GM12878 (cell line): ENCODE results near the gene TMC8. TPM values are rescaled to one million over a fixed set of nuclear protein-coding genes. Genes with fewer than 3 reads are reported as not detected.

Source experiments
- BACH1 ChIP-seq: fragments of 450-650 bp; IDR thresholded peaks from 2 replicates; pipeline ENCODE4 v1.6.1; 2017; ENCODE audit warnings: mild to moderate bottlenecking, borderline replicate concordance
- CHD2 ChIP-seq: IDR thresholded peaks from 2 replicates; pipeline ENCODE4 v1.6.1; 2011; ENCODE audit warnings: low read depth, low read length, improper control_type of control experiment, borderline replicate concordance
- ETV6 ChIP-seq, 2 experiments: fragments of 450-650 bp in 1 of 2; IDR thresholded peaks in 1 of 2; conservative IDR thresholded peaks in 1 of 2; 2 replicates each; pipeline ENCODE4 v1.6.1; 2014; ENCODE audit warnings: antibody characterized with exemption in 1 of 2, borderline replicate concordance in 1 of 2, low read depth in 1 of 2, mild to moderate bottlenecking in 1 of 2, moderate library complexity in 1 of 2
- IKZF2 ChIP-seq, 2 experiments: fragments of 450-650 bp; IDR thresholded peaks; 2 replicates each; pipeline ENCODE4 v1.6.1; 2017; ENCODE audit warnings: mild to moderate bottlenecking in 2 of 2, moderate library complexity in 2 of 2
- NFYA ChIP-seq: IDR thresholded peaks from 2 replicates; pipeline ENCODE4 v1.6.1; 2011; ENCODE audit warnings: low read depth, mild to moderate bottlenecking, low read length, improper control_type of control experiment, borderline replicate concordance
- PAX8 ChIP-seq: fragments of 450-650 bp; IDR thresholded peaks from 2 replicates; pipeline ENCODE4 v1.6.1; 2017; ENCODE audit warnings: mild to moderate bottlenecking, moderate library complexity
- POLR2A ChIP-seq: IDR thresholded peaks from 2 replicates; pipeline ENCODE4 v1.6.1; 2011; ENCODE audit warnings: low read depth, mild to moderate bottlenecking, low read length
- POLR2AphosphoS2 ChIP-seq: IDR thresholded peaks from 2 replicates; pipeline ENCODE4 v1.6.1; 2011; ENCODE audit warnings: low read depth, mild to moderate bottlenecking, low read length, improper control_type of control experiment, moderate library complexity
- RUNX3 ChIP-seq: IDR thresholded peaks from 2 replicates; pipeline ENCODE4 v1.6.1; 2012; ENCODE audit warnings: low read length, inconsistent platforms
- SMARCA5 ChIP-seq: fragments of 450-650 bp; IDR thresholded peaks from 2 replicates; pipeline ENCODE4 v1.6.1; 2017; ENCODE audit warnings: mild to moderate bottlenecking
- SMC3 ChIP-seq: IDR thresholded peaks from 2 replicates; pipeline ENCODE4 v1.6.1; 2011; ENCODE audit warnings: low read length, improper control_type of control experiment, borderline replicate concordance
- SRF ChIP-seq, 2 experiments: IDR thresholded peaks; 2 replicates each; pipeline ENCODE4 v1.6.1; 2011; ENCODE audit warnings: low read depth in 2 of 2, low read length in 2 of 2, mild to moderate bottlenecking in 1 of 2, moderate library complexity in 1 of 2
- STAT3 ChIP-seq: IDR thresholded peaks from 2 replicates; pipeline ENCODE4 v1.6.1; 2011; ENCODE audit warnings: low read depth, low read length, improper control_type of control experiment
- polyA plus RNA-seq, 11 experiments: library from polyadenylated mRNA; depleted of rRNA in 4 of 11; unstranded in 6 of 11; stranded (reverse) in 5 of 11; fragments of >200 nt; fragmentation: Nextera tagmentation in 4 of 11; fragmentation: Illumina TruSeq in 1 of 11; extraction: Ambion mirVana in 4 of 11; extraction: Trizol in 1 of 11; gene quantifications; 1 replicate in 1 of 11; 2 replicates in 10 of 11; pipeline versions ENCODE4 v1.2.1 to v1.2.3, GENCODE V29; 2011 to 2016; ENCODE audit warnings: inconsistent platforms in 2 of 11, missing spikeins in 2 of 11, low read depth in 1 of 11
- total RNA-seq, 4 experiments: library from RNA; depleted of rRNA in 3 of 4; stranded (reverse); fragments of >200 nt in 3 of 4; fragmentation: Illumina TruSeq in 1 of 4; extraction: Trizol in 1 of 4; gene quantifications; 2 replicates each; pipeline versions ENCODE4 v1.2.1 to v1.2.3, GENCODE V29; 2013 to 2021
- TF ChIP-seq, protein P1 (sequence below): fragments of 450-650 bp; IDR thresholded peaks from 2 replicates; pipeline ENCODE4 v1.6.1; 2017; ENCODE audit warnings: borderline replicate concordance
- TF ChIP-seq, protein P2 (sequence below): IDR thresholded peaks from 2 replicates; pipeline ENCODE4 v1.6.1; 2011; ENCODE audit warnings: low read depth, mild to moderate bottlenecking, low read length, moderate library complexity, borderline replicate concordance; ENCODE audit errors: extremely low read depth
- TF ChIP-seq, protein P3 (sequence below): fragments of 150-350 bp; IDR thresholded peaks from 2 replicates; pipeline ENCODE4 v1.6.1; 2014; ENCODE audit warnings: mild to moderate bottlenecking, low read depth, low read length
- TF ChIP-seq, protein P4 (sequence below): fragments of 450-650 bp; IDR thresholded peaks from 2 replicates; pipeline ENCODE4 v1.6.1; 2017; ENCODE audit warnings: antibody characterized with exemption, mild to moderate bottlenecking, moderate library complexity
- TF ChIP-seq, protein P5 (sequence below): fragments of 450-650 bp; IDR thresholded peaks from 2 replicates; pipeline ENCODE4 v1.6.1; 2017; ENCODE audit warnings: mild to moderate bottlenecking, low read depth, inconsistent platforms; ENCODE audit not compliant: poor library complexity, severe bottlenecking

Gene TMC8
- total and polyA plus RNA-seq, 10 of the 15 experiments (the other 5 are each of a cell fraction or from before 2014, with no cell fraction given), result 2.7 to 128 (median 40.0) TPM

DNA sequence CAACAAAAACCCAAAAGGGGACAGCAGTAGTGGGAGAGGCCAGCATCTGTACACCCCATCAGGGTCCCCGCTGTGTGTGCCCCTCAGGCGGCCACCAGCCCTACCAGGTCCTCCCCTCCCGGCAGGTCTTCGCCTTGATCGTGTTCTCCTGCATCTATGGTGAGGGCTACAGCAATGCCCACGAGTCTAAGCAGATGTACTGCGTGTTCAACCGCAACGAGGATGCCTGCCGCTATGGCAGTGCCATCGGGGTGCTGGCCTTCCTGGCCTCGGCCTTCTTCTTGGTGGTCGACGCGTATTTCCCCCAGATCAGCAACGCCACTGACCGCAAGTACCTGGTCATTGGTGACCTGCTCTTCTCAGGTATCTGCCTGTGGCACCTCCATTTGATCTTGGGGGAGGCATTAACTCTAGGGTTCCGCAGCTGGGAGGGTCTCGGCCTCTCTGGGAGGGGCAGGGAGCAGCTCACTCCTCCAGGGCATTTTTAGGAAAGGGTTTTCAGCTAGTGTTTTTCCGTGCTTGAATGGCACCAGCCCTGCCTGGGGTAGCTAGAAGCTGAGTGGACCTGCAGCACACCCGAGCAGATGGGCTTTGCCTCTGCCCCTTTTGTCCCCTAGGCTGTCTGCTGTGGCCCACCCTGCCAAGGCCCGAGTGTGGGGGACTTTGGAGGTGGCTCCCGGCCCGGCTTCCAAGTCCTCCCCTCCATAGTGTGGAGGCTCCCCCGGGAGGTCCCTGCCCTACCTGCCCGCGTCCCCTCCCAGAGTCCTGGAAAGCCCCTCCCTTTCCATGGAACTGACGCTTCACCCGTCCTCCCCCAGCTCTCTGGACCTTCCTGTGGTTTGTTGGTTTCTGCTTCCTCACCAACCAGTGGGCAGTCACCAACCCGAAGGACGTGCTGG, 40.4 kb downstream of the TMC8 start (continued):
- TF ChIP-seq PAX8 (no peak), ETV6 (conservative IDR thresholded peaks at IDR 0.05 in 1 of 2, IDR thresholded peaks at IDR 0.05 in 1 of 2; ENCODE audit: borderline replicate concordance in 1 of 2, low read depth in 1 of 2) (no peak), SMC3 (no peak), BACH1 (peak; percentile 34; the same call in 1 of the 2 replicates), STAT3 (no peak), POLR2AphosphoS2 (peak; percentile 25; the same call in 1 of the 2 replicates), RUNX3 (peak; percentile 57; the same call in 1 of the 2 replicates), SMARCA5 (no peak), SRF (IDR thresholded peaks at IDR 0.05; ENCODE audit: low read depth in 2 of 2, low read length in 2 of 2) (no peak), CHD2 (no peak), POLR2A (peak; percentile 3), IKZF2 (IDR thresholded peaks at IDR 0.05) (peak; percentile 25 to 34; a peak in 2 of 4 replicates), NFYA (no peak)
- TF ChIP-seq, protein P1, sequence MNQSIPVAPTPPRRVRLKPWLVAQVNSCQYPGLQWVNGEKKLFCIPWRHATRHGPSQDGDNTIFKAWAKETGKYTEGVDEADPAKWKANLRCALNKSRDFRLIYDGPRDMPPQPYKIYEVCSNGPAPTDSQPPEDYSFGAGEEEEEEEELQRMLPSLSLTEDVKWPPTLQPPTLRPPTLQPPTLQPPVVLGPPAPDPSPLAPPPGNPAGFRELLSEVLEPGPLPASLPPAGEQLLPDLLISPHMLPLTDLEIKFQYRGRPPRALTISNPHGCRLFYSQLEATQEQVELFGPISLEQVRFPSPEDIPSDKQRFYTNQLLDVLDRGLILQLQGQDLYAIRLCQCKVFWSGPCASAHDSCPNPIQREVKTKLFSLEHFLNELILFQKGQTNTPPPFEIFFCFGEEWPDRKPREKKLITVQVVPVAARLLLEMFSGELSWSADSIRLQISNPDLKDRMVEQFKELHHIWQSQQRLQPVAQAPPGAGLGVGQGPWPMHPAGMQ, result no peak
- TF ChIP-seq, protein P2, sequence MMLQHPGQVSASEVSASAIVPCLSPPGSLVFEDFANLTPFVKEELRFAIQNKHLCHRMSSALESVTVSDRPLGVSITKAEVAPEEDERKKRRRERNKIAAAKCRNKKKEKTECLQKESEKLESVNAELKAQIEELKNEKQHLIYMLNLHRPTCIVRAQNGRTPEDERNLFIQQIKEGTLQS, result no peak
- TF ChIP-seq, protein P3, sequence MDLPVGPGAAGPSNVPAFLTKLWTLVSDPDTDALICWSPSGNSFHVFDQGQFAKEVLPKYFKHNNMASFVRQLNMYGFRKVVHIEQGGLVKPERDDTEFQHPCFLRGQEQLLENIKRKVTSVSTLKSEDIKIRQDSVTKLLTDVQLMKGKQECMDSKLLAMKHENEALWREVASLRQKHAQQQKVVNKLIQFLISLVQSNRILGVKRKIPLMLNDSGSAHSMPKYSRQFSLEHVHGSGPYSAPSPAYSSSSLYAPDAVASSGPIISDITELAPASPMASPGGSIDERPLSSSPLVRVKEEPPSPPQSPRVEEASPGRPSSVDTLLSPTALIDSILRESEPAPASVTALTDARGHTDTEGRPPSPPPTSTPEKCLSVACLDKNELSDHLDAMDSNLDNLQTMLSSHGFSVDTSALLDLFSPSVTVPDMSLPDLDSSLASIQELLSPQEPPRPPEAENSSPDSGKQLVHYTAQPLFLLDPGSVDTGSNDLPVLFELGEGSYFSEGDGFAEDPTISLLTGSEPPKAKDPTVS, result no peak
- TF ChIP-seq, protein P4, sequence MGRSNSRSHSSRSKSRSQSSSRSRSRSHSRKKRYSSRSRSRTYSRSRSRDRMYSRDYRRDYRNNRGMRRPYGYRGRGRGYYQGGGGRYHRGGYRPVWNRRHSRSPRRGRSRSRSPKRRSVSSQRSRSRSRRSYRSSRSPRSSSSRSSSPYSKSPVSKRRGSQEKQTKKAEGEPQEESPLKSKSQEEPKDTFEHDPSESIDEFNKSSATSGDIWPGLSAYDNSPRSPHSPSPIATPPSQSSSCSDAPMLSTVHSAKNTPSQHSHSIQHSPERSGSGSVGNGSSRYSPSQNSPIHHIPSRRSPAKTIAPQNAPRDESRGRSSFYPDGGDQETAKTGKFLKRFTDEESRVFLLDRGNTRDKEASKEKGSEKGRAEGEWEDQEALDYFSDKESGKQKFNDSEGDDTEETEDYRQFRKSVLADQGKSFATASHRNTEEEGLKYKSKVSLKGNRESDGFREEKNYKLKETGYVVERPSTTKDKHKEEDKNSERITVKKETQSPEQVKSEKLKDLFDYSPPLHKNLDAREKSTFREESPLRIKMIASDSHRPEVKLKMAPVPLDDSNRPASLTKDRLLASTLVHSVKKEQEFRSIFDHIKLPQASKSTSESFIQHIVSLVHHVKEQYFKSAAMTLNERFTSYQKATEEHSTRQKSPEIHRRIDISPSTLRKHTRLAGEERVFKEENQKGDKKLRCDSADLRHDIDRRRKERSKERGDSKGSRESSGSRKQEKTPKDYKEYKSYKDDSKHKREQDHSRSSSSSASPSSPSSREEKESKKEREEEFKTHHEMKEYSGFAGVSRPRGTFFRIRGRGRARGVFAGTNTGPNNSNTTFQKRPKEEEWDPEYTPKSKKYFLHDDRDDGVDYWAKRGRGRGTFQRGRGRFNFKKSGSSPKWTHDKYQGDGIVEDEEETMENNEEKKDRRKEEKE, result no peak
- TF ChIP-seq, protein P5, sequence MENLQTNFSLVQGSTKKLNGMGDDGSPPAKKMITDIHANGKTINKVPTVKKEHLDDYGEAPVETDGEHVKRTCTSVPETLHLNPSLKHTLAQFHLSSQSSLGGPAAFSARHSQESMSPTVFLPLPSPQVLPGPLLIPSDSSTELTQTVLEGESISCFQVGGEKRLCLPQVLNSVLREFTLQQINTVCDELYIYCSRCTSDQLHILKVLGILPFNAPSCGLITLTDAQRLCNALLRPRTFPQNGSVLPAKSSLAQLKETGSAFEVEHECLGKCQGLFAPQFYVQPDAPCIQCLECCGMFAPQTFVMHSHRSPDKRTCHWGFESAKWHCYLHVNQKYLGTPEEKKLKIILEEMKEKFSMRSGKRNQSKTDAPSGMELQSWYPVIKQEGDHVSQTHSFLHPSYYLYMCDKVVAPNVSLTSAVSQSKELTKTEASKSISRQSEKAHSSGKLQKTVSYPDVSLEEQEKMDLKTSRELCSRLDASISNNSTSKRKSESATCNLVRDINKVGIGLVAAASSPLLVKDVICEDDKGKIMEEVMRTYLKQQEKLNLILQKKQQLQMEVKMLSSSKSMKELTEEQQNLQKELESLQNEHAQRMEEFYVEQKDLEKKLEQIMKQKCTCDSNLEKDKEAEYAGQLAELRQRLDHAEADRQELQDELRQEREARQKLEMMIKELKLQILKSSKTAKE, result no peak
